HEK293T (cell line): ENCODE measurements around the gene FBXO31.

Experiments
- ARNT ChIP-seq: fragments of 450-650 bp; IDR thresholded peaks from 2 replicates; pipeline ENCODE4 v1.6.1; 2017; ENCODE audit warnings: mild to moderate bottlenecking
- CTBP1 ChIP-seq: fragments of 450-650 bp; IDR thresholded peaks from 2 replicates; pipeline ENCODE4 v1.6.1; 2016; ENCODE audit warnings: borderline replicate concordance
- FOXA1 ChIP-seq: fragments of 450-650 bp; IDR thresholded peaks from 2 replicates; pipeline ENCODE4 v1.6.1; 2016; ENCODE audit warnings: mild to moderate bottlenecking
- FOXK2 ChIP-seq: fragments of 450-650 bp; IDR thresholded peaks from 2 replicates; pipeline ENCODE4 v1.6.1; 2016; ENCODE audit warnings: mild to moderate bottlenecking
- HDGF ChIP-seq: fragments of 450-650 bp; IDR thresholded peaks from 2 replicates; pipeline ENCODE4 v1.6.1; 2017; ENCODE audit warnings: antibody characterized with exemption, borderline replicate concordance
- NFRKB ChIP-seq: fragments of 450-650 bp; IDR thresholded peaks from 2 replicates; pipeline ENCODE4 v1.6.1; 2016; ENCODE audit warnings: mild to moderate bottlenecking, moderate library complexity
- SP1 ChIP-seq: fragments of 450-650 bp; IDR thresholded peaks from 2 replicates; pipeline ENCODE4 v1.6.1; 2017
- TARDBP ChIP-seq: fragments of 450-650 bp; IDR thresholded peaks from 2 replicates; pipeline ENCODE4 v1.6.1; 2016
- ZNF384 ChIP-seq: fragments of 450-650 bp; IDR thresholded peaks from 2 replicates; pipeline ENCODE4 v1.6.1; 2016

- no peak for TF ChIP-seq ARNT
- no peak for TF ChIP-seq FOXK2
- no peak for TF ChIP-seq NFRKB
- TF ChIP-seq CTBP1 = no peak
- TF ChIP-seq TARDBP = no peak
- no peak for TF ChIP-seq FOXA1
- no peak for TF ChIP-seq ZNF384
- no peak for TF ChIP-seq SP1
- no peak for TF ChIP-seq HDGF
Observed at GRCh38 chr16:87297407-87297806, 86.2 kb downstream of the FBXO31 start.
